ENCODE data around the gene DPP6.

The DPP6 gene

GRCh38 chr7:154171422-154171821 is 119.2 kb downstream of the DPP6 start:
- DNase-seq (ENCODE audit: low read depth in 1 of 2, low spot score in 1 of 2) = no peak
- TF ChIP-seq JUND (IDR thresholded peaks at IDR 0.05; ENCODE audit: low read depth) = no peak
- in situ Hi-C loops (cut with HindIII; ENCODE audit: low pct_unique_long_range_greater_than_20kb, low sequenced_read_pairs) = no loop called here

GRCh38 chr7:154172236-154172635 is 120.0 kb downstream of the DPP6 start:
- in situ Hi-C loops (cut with HindIII; ENCODE audit: low pct_unique_long_range_greater_than_20kb, low sequenced_read_pairs) = no loop called here
- no peak for TF ChIP-seq JUND (IDR thresholded peaks at IDR 0.05; ENCODE audit: low read depth)
- DNase-seq (ENCODE audit: low read depth in 1 of 2, low spot score in 1 of 2) = no peak

GRCh38 chr7:154177584-154177983 is 125.4 kb downstream of the DPP6 start:
- in situ Hi-C loops (cut with HindIII; ENCODE audit: low pct_unique_long_range_greater_than_20kb, low sequenced_read_pairs) = no loop called here
- no peak for DNase-seq (ENCODE audit: low read depth in 1 of 2, low spot score in 1 of 2)
- TF ChIP-seq JUND (IDR thresholded peaks at IDR 0.05; ENCODE audit: low read depth) = no peak

- no peak for TF ChIP-seq JUND (IDR thresholded peaks at IDR 0.05; ENCODE audit: low read depth)
- no peak for DNase-seq (ENCODE audit: low read depth in 1 of 2, low spot score in 1 of 2)
- in situ Hi-C loops (cut with HindIII; ENCODE audit: low pct_unique_long_range_greater_than_20kb, low sequenced_read_pairs) = no loop called here
These were observed 126.7 kb downstream of the DPP6 start for GRCh38 chr7:154178895-154179294.

GRCh38 chr7:154183482-154183881 is 131.3 kb downstream of the DPP6 start:
- TF ChIP-seq JUND (IDR thresholded peaks at IDR 0.05; ENCODE audit: low read depth) = no peak
- DNase-seq (ENCODE audit: low read depth in 1 of 2, low spot score in 1 of 2) = no peak
- in situ Hi-C loops (cut with HindIII; ENCODE audit: low pct_unique_long_range_greater_than_20kb, low sequenced_read_pairs) = no loop called here

GRCh38 chr7:154183946-154184345 is 131.7 kb downstream of the DPP6 start:
- DNase-seq (ENCODE audit: low read depth in 1 of 2, low spot score in 1 of 2) = no peak
- in situ Hi-C loops (cut with HindIII; ENCODE audit: low pct_unique_long_range_greater_than_20kb, low sequenced_read_pairs) = no loop called here
- no peak for TF ChIP-seq JUND (IDR thresholded peaks at IDR 0.05; ENCODE audit: low read depth)

- in situ Hi-C loops (cut with HindIII; ENCODE audit: low pct_unique_long_range_greater_than_20kb, low sequenced_read_pairs) = no loop called here
- TF ChIP-seq JUND (IDR thresholded peaks at IDR 0.05; ENCODE audit: low read depth) = no peak
- no peak for DNase-seq (ENCODE audit: low read depth in 1 of 2, low spot score in 1 of 2)
These were observed 134.6 kb downstream of the DPP6 start for GRCh38 chr7:154186811-154187210.

GRCh38 chr7:154188330-154188729 is 136.1 kb downstream of the DPP6 start:
- TF ChIP-seq JUND (IDR thresholded peaks at IDR 0.05; ENCODE audit: low read depth) = no peak
- DNase-seq (ENCODE audit: low read depth in 1 of 2, low spot score in 1 of 2) = no peak
- in situ Hi-C loops (cut with HindIII; ENCODE audit: low pct_unique_long_range_greater_than_20kb, low sequenced_read_pairs) = no loop called here

GRCh38 chr7:154195266-154195665 is 143.1 kb downstream of the DPP6 start:
- no peak for DNase-seq (ENCODE audit: low read depth in 1 of 2, low spot score in 1 of 2)
- in situ Hi-C loops (cut with HindIII; ENCODE audit: low pct_unique_long_range_greater_than_20kb, low sequenced_read_pairs) = no loop called here
- no peak for TF ChIP-seq JUND (IDR thresholded peaks at IDR 0.05; ENCODE audit: low read depth)

GRCh38 chr7:154198481-154198880 is 146.3 kb downstream of the DPP6 start:
- in situ Hi-C loops (cut with HindIII; ENCODE audit: low pct_unique_long_range_greater_than_20kb, low sequenced_read_pairs) = no loop called here
- DNase-seq (ENCODE audit: low read depth in 1 of 2, low spot score in 1 of 2) = no peak
- no peak for TF ChIP-seq JUND (IDR thresholded peaks at IDR 0.05; ENCODE audit: low read depth)

- in situ Hi-C loops (cut with HindIII; ENCODE audit: low pct_unique_long_range_greater_than_20kb, low sequenced_read_pairs) = no loop called here
- TF ChIP-seq JUND (IDR thresholded peaks at IDR 0.05; ENCODE audit: low read depth) = no peak
- no peak for DNase-seq (ENCODE audit: low read depth in 1 of 2, low spot score in 1 of 2)
These were observed 148.0 kb downstream of the DPP6 start for GRCh38 chr7:154200241-154200640.

- in situ Hi-C loops (cut with HindIII; ENCODE audit: low pct_unique_long_range_greater_than_20kb, low sequenced_read_pairs) = no loop called here
- no peak for TF ChIP-seq JUND (IDR thresholded peaks at IDR 0.05; ENCODE audit: low read depth)
- DNase-seq (ENCODE audit: low read depth in 1 of 2, low spot score in 1 of 2) = no peak
These were observed 149.8 kb downstream of the DPP6 start for GRCh38 chr7:154202002-154202401.

- in situ Hi-C loops (cut with HindIII; ENCODE audit: low pct_unique_long_range_greater_than_20kb, low sequenced_read_pairs) = no loop called here
- no peak for TF ChIP-seq JUND (IDR thresholded peaks at IDR 0.05; ENCODE audit: low read depth)
- no peak for DNase-seq (ENCODE audit: low read depth in 1 of 2, low spot score in 1 of 2)
These were observed 151.8 kb downstream of the DPP6 start for GRCh38 chr7:154204046-154204445.

GRCh38 chr7:154212861-154213260 is 160.7 kb downstream of the DPP6 start:
- in situ Hi-C loops (cut with HindIII; ENCODE audit: low pct_unique_long_range_greater_than_20kb, low sequenced_read_pairs) = no loop called here

More at GRCh38 chr7:154212861-154213260, 160.7 kb downstream of the DPP6 start:
- DNase-seq (ENCODE audit: low read depth in 1 of 2, low spot score in 1 of 2) = no peak
- no peak for TF ChIP-seq JUND (IDR thresholded peaks at IDR 0.05; ENCODE audit: low read depth)
